ENCODE measurements around the gene NR2C2AP.

NR2C2AP gene

GRCh38 chr19:19203012-19203856 is at the start of gene NR2C2AP:
Gene NR2C2AP, minus strand, starts transcription at chr19:19203414. Its CDS starts 354 bp downstream, at chr19:19203060.
- H3K36me3 Mint-ChIP-seq (ENCODE audit: low read depth) = peaks cover 19% of the 10 kb centered on the region
- peaks cover 22% of the 10 kb centered on the region for H3K4me1 Mint-ChIP-seq (ENCODE audit: low read depth)
- H3K9me3 Mint-ChIP-seq = peaks cover 13% of the 10 kb centered on the region
- H3K4me3 Mint-ChIP-seq = peak within 1 kb of the TSS; percentile 89
- peak within 1 kb of the TSS; percentile 83 for H3K27ac Mint-ChIP-seq
- no peaks in the 10 kb centered on the region for H3K27me3 Mint-ChIP-seq (ENCODE audit: low read depth)

- no peak overlapping the region for H3K4me3 Mint-ChIP-seq
- H3K9me3 Mint-ChIP-seq = no peaks in the 10 kb centered on the region
- peaks cover 20% of the 10 kb centered on the region for H3K27me3 Mint-ChIP-seq (ENCODE audit: low read depth)
- H3K27ac Mint-ChIP-seq = no peak overlapping the region
- no peaks in the 10 kb centered on the region for H3K36me3 Mint-ChIP-seq (ENCODE audit: low read depth)
- H3K4me1 Mint-ChIP-seq (ENCODE audit: low read depth) = no peaks in the 10 kb centered on the region
Measured at GRCh38 chr19:19250196-19250801, 47.1 kb upstream of the NR2C2AP start.

GRCh38 chr19:19240476-19240875 is 37.3 kb upstream of the NR2C2AP start:
- no peak overlapping the region for H3K4me3 Mint-ChIP-seq
- H3K9me3 Mint-ChIP-seq = peaks cover 4% of the 10 kb centered on the region
- H3K27ac Mint-ChIP-seq = no peak overlapping the region
- H3K36me3 Mint-ChIP-seq (ENCODE audit: low read depth) = no peaks in the 10 kb centered on the region
- H3K4me1 Mint-ChIP-seq (ENCODE audit: low read depth) = no peaks in the 10 kb centered on the region
- H3K27me3 Mint-ChIP-seq (ENCODE audit: low read depth) = no peaks in the 10 kb centered on the region

- no peaks in the 10 kb centered on the region for H3K27me3 Mint-ChIP-seq (ENCODE audit: low read depth)
Measured at GRCh38 chr19:19239675-19240074, 36.5 kb upstream of the NR2C2AP start.

GRCh38 chr19:19238126-19238894 is 35.1 kb upstream of the NR2C2AP start:
- Mint-ChIP-seq H3K9me3 (peaks cover 4% of the 10 kb centered on the region), H3K36me3 (ENCODE audit: low read depth) (no peaks in the 10 kb centered on the region), H3K27ac (no peak overlapping the region), H3K4me1 (ENCODE audit: low read depth) (no peaks in the 10 kb centered on the region), H3K4me3 (no peak overlapping the region), H3K27me3 (ENCODE audit: low read depth) (no peaks in the 10 kb centered on the region)

More at GRCh38 chr19:19239675-19240074, 36.5 kb upstream of the NR2C2AP start:
- no peak overlapping the region for H3K4me3 Mint-ChIP-seq
- no peaks in the 10 kb centered on the region for H3K36me3 Mint-ChIP-seq (ENCODE audit: low read depth)
- peaks cover 4% of the 10 kb centered on the region for H3K9me3 Mint-ChIP-seq
- H3K4me1 Mint-ChIP-seq (ENCODE audit: low read depth) = no peaks in the 10 kb centered on the region
- no peak overlapping the region for H3K27ac Mint-ChIP-seq

GRCh38 chr19:19236173-19236572 is 33.0 kb upstream of the NR2C2AP start:
- no peak overlapping the region for H3K4me3 Mint-ChIP-seq
- no peaks in the 10 kb centered on the region for H3K27me3 Mint-ChIP-seq (ENCODE audit: low read depth)
- H3K9me3 Mint-ChIP-seq = peaks cover 4% of the 10 kb centered on the region
- no peaks in the 10 kb centered on the region for H3K36me3 Mint-ChIP-seq (ENCODE audit: low read depth)
- no peak overlapping the region for H3K27ac Mint-ChIP-seq
- no peaks in the 10 kb centered on the region for H3K4me1 Mint-ChIP-seq (ENCODE audit: low read depth)

- no peak overlapping the region for H3K4me3 Mint-ChIP-seq
- H3K27ac Mint-ChIP-seq = no peak overlapping the region
- peaks cover 4% of the 10 kb centered on the region for H3K9me3 Mint-ChIP-seq
- no peaks in the 10 kb centered on the region for H3K27me3 Mint-ChIP-seq (ENCODE audit: low read depth)
- H3K4me1 Mint-ChIP-seq (ENCODE audit: low read depth) = no peaks in the 10 kb centered on the region
- no peaks in the 10 kb centered on the region for H3K36me3 Mint-ChIP-seq (ENCODE audit: low read depth)
Measured at GRCh38 chr19:19234220-19234816, 31.1 kb upstream of the NR2C2AP start.

- Mint-ChIP-seq H3K36me3 (ENCODE audit: low read depth) (no peaks in the 10 kb centered on the region), H3K27ac (no peak overlapping the region), H3K9me3 (peaks cover 4% of the 10 kb centered on the region), H3K4me1 (ENCODE audit: low read depth) (no peaks in the 10 kb centered on the region), H3K4me3 (no peak overlapping the region), H3K27me3 (ENCODE audit: low read depth) (no peaks in the 10 kb centered on the region)
Measured at GRCh38 chr19:19232261-19232721, 29.1 kb upstream of the NR2C2AP start.

GRCh38 chr19:19230999-19231398 is 27.8 kb upstream of the NR2C2AP start:
- no peaks in the 10 kb centered on the region for H3K27me3 Mint-ChIP-seq (ENCODE audit: low read depth)
- H3K4me3 Mint-ChIP-seq = no peak overlapping the region
- no peaks in the 10 kb centered on the region for H3K36me3 Mint-ChIP-seq (ENCODE audit: low read depth)
- no peak overlapping the region for H3K27ac Mint-ChIP-seq
- no peaks in the 10 kb centered on the region for H3K4me1 Mint-ChIP-seq (ENCODE audit: low read depth)
- no peaks in the 10 kb centered on the region for H3K9me3 Mint-ChIP-seq

- Mint-ChIP-seq H3K9me3 (no peaks in the 10 kb centered on the region), H3K36me3 (ENCODE audit: low read depth) (no peaks in the 10 kb centered on the region), H3K4me3 (no peak overlapping the region), H3K4me1 (ENCODE audit: low read depth) (peaks cover 2% of the 10 kb centered on the region), H3K27me3 (ENCODE audit: low read depth) (no peaks in the 10 kb centered on the region), H3K27ac (no peak overlapping the region)
Measured at GRCh38 chr19:19229701-19230100, 26.5 kb upstream of the NR2C2AP start.

- peaks cover 3% of the 10 kb centered on the region for H3K4me1 Mint-ChIP-seq (ENCODE audit: low read depth)
- no peak overlapping the region for H3K4me3 Mint-ChIP-seq
- peaks cover 13% of the 10 kb centered on the region for H3K27me3 Mint-ChIP-seq (ENCODE audit: low read depth)
- H3K27ac Mint-ChIP-seq = no peak overlapping the region
- H3K9me3 Mint-ChIP-seq = no peaks in the 10 kb centered on the region
- no peaks in the 10 kb centered on the region for H3K36me3 Mint-ChIP-seq (ENCODE audit: low read depth)
Measured at GRCh38 chr19:19227217-19227616, 24.0 kb upstream of the NR2C2AP start.

GRCh38 chr19:19226663-19227062 is 23.4 kb upstream of the NR2C2AP start:
- Mint-ChIP-seq H3K4me3 (no peak overlapping the region), H3K36me3 (ENCODE audit: low read depth) (no peaks in the 10 kb centered on the region), H3K9me3 (no peaks in the 10 kb centered on the region), H3K27me3 (ENCODE audit: low read depth) (peaks cover 13% of the 10 kb centered on the region), H3K27ac (no peak overlapping the region), H3K4me1 (ENCODE audit: low read depth) (peaks cover 3% of the 10 kb centered on the region)

GRCh38 chr19:19226204-19226603 is 23.0 kb upstream of the NR2C2AP start:
- Mint-ChIP-seq H3K36me3 (ENCODE audit: low read depth) (no peaks in the 10 kb centered on the region), H3K4me1 (ENCODE audit: low read depth) (peaks cover 3% of the 10 kb centered on the region), H3K27me3 (ENCODE audit: low read depth) (peaks cover 13% of the 10 kb centered on the region), H3K27ac (no peak overlapping the region), H3K4me3 (no peak overlapping the region), H3K9me3 (no peaks in the 10 kb centered on the region)

GRCh38 chr19:19224852-19225494 is 21.8 kb upstream of the NR2C2AP start:
- peaks cover 3% of the 10 kb centered on the region for H3K4me1 Mint-ChIP-seq (ENCODE audit: low read depth)
- no peaks in the 10 kb centered on the region for H3K36me3 Mint-ChIP-seq (ENCODE audit: low read depth)
- H3K27ac Mint-ChIP-seq = no peak overlapping the region
- no peaks in the 10 kb centered on the region for H3K9me3 Mint-ChIP-seq
- peaks cover 13% of the 10 kb centered on the region for H3K27me3 Mint-ChIP-seq (ENCODE audit: low read depth)
- H3K4me3 Mint-ChIP-seq = peak overlapping the region; percentile 79

Measured in T-helper 1 cell treated with Interleukin-12 subunit alpha and Interleukin-12 subunit beta and Interleukin-4 antibody, amounts not matched to agents 30 μg/mL and 1 μg/mL, for 36 hours (primary cell).